Lower lobe of right lung (tissue), 2 donors: Measurements from ENCODE around the gene SP140L. TPM values are rescaled to one million over a fixed set of nuclear protein-coding genes. Genes with fewer than 3 reads are reported as not detected.
"Not testable (repeated sequence)": the region's sequence is repeated elsewhere in the genome, so short reads cannot be mapped to it uniquely, and the experiment has no call there.

Source experiments
- ATAC-seq, 2 donors: fragments of 200-7000 bp; cut with Tn5 transposase; one replicate each; pipeline ENCODE4 v1.9.1; 2020 to 2022; ENCODE audit warnings: mild to moderate bottlenecking in 2 of 2, moderate library complexity in 2 of 2
- DNase-seq: peaks from one replicate; pipeline ENCODE4 v3.0.0-alpha.2; 2020
- H3K27ac ChIP-seq: fragments of 200-600 bp; one replicate; pipeline ENCODE4 v1.8.0; 2022
- H3K27me3 ChIP-seq: fragments of 200-600 bp; one replicate; pipeline ENCODE4 v1.8.0; 2022; ENCODE audit warnings: low read depth
- H3K36me3 ChIP-seq: fragments of 200-600 bp; one replicate; pipeline ENCODE4 v1.8.0; 2022; ENCODE audit warnings: mild to moderate bottlenecking
- H3K4me1 ChIP-seq: fragments of 200-600 bp; one replicate; pipeline ENCODE4 v1.8.0; 2022
- H3K4me3 ChIP-seq: fragments of 200-600 bp; one replicate; pipeline ENCODE4 v1.8.0; 2022; ENCODE audit warnings: mild to moderate bottlenecking
- H3K9me3 ChIP-seq: fragments of 200-600 bp; one replicate; pipeline ENCODE4 v1.8.0; 2022
- CTCF ChIP-seq: fragments of 200-600 bp; IDR thresholded peaks from one replicate; pipeline ENCODE4 v1.8.0; 2022; ENCODE audit warnings: antibody characterized with exemption, mild to moderate bottlenecking
- intact Hi-C: fragments of 100-400 bp; cut with DNase I; formaldehyde crosslinking; loops from one replicate; pipeline ENCODE4 v1.11.0; 2022
- total RNA-seq: library from RNA; stranded (reverse); fragmentation: NEBNext Ultra II Directional; extraction: Animal tissue kit (Norgen Biotek cat#: 25700); gene quantifications from one replicate; pipeline ENCODE4 v1.2.1, GENCODE V29; 2021
- donor health status: DM: no; HTN: yes; CAD: no; lungs with severe emphysema.

Gene SP140L
- total RNA-seq, 1 donor from 2014 or later: 34.0 TPM

GRCh38 chr2:230430957-230431910 is 104.2 kb downstream of the SP140L start:
- H3K27me3 ChIP-seq: no peaks in the 10 kb centered on the region
- TF ChIP-seq CTCF: no peak
- peaks cover 22% of the 10 kb centered on the region for H3K36me3 ChIP-seq
- no peak overlapping the region for H3K4me3 ChIP-seq
- H3K4me1 ChIP-seq: peaks cover 44% of the 10 kb centered on the region
- intact Hi-C loops: no loop called here
- H3K27ac ChIP-seq: no peak overlapping the region
- DNase-seq (no peak), ATAC-seq (no peak)
- peaks cover 8% of the 10 kb centered on the region for H3K9me3 ChIP-seq

- H3K4me3 ChIP-seq: no peak overlapping the region
- H3K27ac ChIP-seq: no peak overlapping the region
- intact Hi-C loops: no loop called here
- H3K4me1 ChIP-seq: peaks cover 37% of the 10 kb centered on the region
- ATAC-seq (no peak), DNase-seq (no peak)
- H3K36me3 ChIP-seq: no peaks in the 10 kb centered on the region
- no peaks in the 10 kb centered on the region for H3K9me3 ChIP-seq
- TF ChIP-seq CTCF: no peak
- no peaks in the 10 kb centered on the region for H3K27me3 ChIP-seq
Measured at GRCh38 chr2:230434677-230435324, 107.8 kb downstream of the SP140L start.

GRCh38 chr2:230435431-230435830 is 108.4 kb downstream of the SP140L start:
- Histone ChIP-seq H3K27ac (no peak overlapping the region), H3K4me1 (peaks cover 39% of the 10 kb centered on the region), H3K27me3 (no peaks in the 10 kb centered on the region), H3K4me3 (no peak overlapping the region), H3K9me3 (no peaks in the 10 kb centered on the region), H3K36me3 (no peaks in the 10 kb centered on the region)
- no peak for TF ChIP-seq CTCF
- DNase-seq: no peak
- intact Hi-C loops: no loop called here
- no peak for ATAC-seq

GRCh38 chr2:230439121-230439520 is 112.1 kb downstream of the SP140L start:
- intact Hi-C loops, H3K9me3 ChIP-seq, H3K27me3 ChIP-seq, DNase-seq, H3K27ac ChIP-seq, H3K4me3 ChIP-seq, ATAC-seq: not testable (repeated sequence)
- Histone ChIP-seq H3K4me1 (peaks cover 38% of the 10 kb centered on the region), H3K36me3 (peaks cover 14% of the 10 kb centered on the region)

- Histone ChIP-seq H3K36me3 (peaks cover 19% of the 10 kb centered on the region), H3K4me1 (peaks cover 33% of the 10 kb centered on the region), H3K27ac (no peak overlapping the region), H3K4me3 (no peak overlapping the region), H3K9me3 (no peaks in the 10 kb centered on the region), H3K27me3 (no peaks in the 10 kb centered on the region)
- DNase-seq (no peak), ATAC-seq (no peak)
- intact Hi-C loops: no loop called here
- no peak for TF ChIP-seq CTCF
Measured at GRCh38 chr2:230439590-230439989, 112.6 kb downstream of the SP140L start.
